ENCODE measurements around the gene CHD2. TPM values are rescaled to one million over a fixed set of nuclear protein-coding genes. Genes with fewer than 3 reads are reported as not detected.

The CHD2 gene
- polyA plus RNA-seq, 2 of the 4 experiments (the other 2 are of a cell fraction), result 29.5 to 68.2 TPM

GRCh38 chr15:93025625-93025982 lies 125.5 kb downstream of the CHD2 start:
- no peak overlapping the region for H3K27ac ChIP-seq
- FAIRE-seq, result no peak
- TF ChIP-seq HOXA7 (CRISPR knock-in tag; IDR thresholded peaks at IDR 0.05), result no peak
- no peak for TF ChIP-seq NR3C1 (IDR thresholded peaks at IDR 0.05)
- TF ChIP-seq HOXB13 (CRISPR knock-in tag; IDR thresholded peaks at IDR 0.05; ENCODE audit: low read depth), result no peak
- no peak for TF ChIP-seq NFE2L2 (conservative IDR thresholded peaks at IDR 0.05; ENCODE audit: low read length)
- no peak for TF ChIP-seq TFCP2L1 (CRISPR knock-in tag; IDR thresholded peaks at IDR 0.05)
- no peak for TF ChIP-seq RARB (CRISPR knock-in tag; IDR thresholded peaks at IDR 0.05)
- no peak for TF ChIP-seq KDM5A (IDR thresholded peaks at IDR 0.05)
- no peak for TF ChIP-seq MAFK (IDR thresholded peaks at IDR 0.05; ENCODE audit: partially characterized antibody)
- TF ChIP-seq CTCF (IDR thresholded peaks at IDR 0.05), result no peak
- no peak for TF ChIP-seq POLR2AphosphoS2 (conservative IDR thresholded peaks at IDR 0.05; ENCODE audit: low read length)
- TF ChIP-seq MAZ (IDR thresholded peaks at IDR 0.05; ENCODE audit: borderline replicate concordance, low read depth, low read length), result no peak
- no peak for DNase-seq (ENCODE audit: low read depth in 1 of 2, low spot score in 1 of 2)
- ChIA-PET CTCF (interaction anchor here (1.0 to 3.1 kb wide), 3 partner anchors 10 to 1094 kb away, joined by 3 to 23 read pairs (median 4); no protein-coding TSS in a partner anchor), POLR2A (interaction anchor here (0.7 kb wide), 1 partner anchor 46 kb away, joined by 3 read pairs; no protein-coding TSS in a partner anchor)
- no peak for ATAC-seq
- peaks cover 24% of the 10 kb centered on the region; the same call in 2 of the 3 replicates for H3K4me1 ChIP-seq
- WGBS (ENCODE audit: missing lambda C conversion rate), result 91% methylated on average over 1 of the region's 1 CpG
- H3K4me3 ChIP-seq, result no peak overlapping the region
- no peaks in the 10 kb centered on the region for H3K9me3 ChIP-seq
- H3K4me2 ChIP-seq, result no peak overlapping the region

GRCh38 chr15:93026380-93026817 lies 126.3 kb downstream of the CHD2 start:
- no peak for ATAC-seq
- 96% methylated on average over 9 of the region's 9 CpGs for WGBS (ENCODE audit: missing lambda C conversion rate)
- Histone ChIP-seq H3K4me2 (no peak overlapping the region), H3K4me1 (peaks cover 24% of the 10 kb centered on the region; the same call in 2 of the 3 replicates), H3K27ac (no peak overlapping the region), H3K9me3 (no peaks in the 10 kb centered on the region), H3K4me3 (no peak overlapping the region)
- ChIA-PET POLR2A (no interaction called here), CTCF (interaction anchor here (1.3 to 3.1 kb wide), 2 partner anchors 10 to 1094 kb away, joined by 4 to 23 read pairs; no protein-coding TSS in a partner anchor)
- DNase-seq (ENCODE audit: low read depth in 1 of 2, low spot score in 1 of 2), result no peak
- TF ChIP-seq BHLHE40 (IDR thresholded peaks at IDR 0.05; ENCODE audit: low read depth, low read length) (no peak), HES2 (IDR thresholded peaks at IDR 0.05) (no peak), ESRRA (IDR thresholded peaks at IDR 0.05; ENCODE audit: borderline replicate concordance, low read length) (no peak), MAFK (IDR thresholded peaks at IDR 0.05; ENCODE audit: partially characterized antibody) (no peak), POLR2AphosphoS2 (conservative IDR thresholded peaks at IDR 0.05; ENCODE audit: low read length) (no peak), NFE2L2 (conservative IDR thresholded peaks at IDR 0.05; ENCODE audit: low read length) (no peak), GATA3 (IDR thresholded peaks at IDR 0.05; ENCODE audit: borderline replicate concordance) (no peak)
- FAIRE-seq, result no peak

- ChIA-PET CTCF (interaction anchor here (1.3 to 11.4 kb wide), 7 partner anchors 9 to 1297 kb away, joined by 3 to 121 read pairs (median 34); no protein-coding TSS in a partner anchor), POLR2A (no interaction called here)
- FAIRE-seq (no peak), ATAC-seq (no peak), DNase-seq (ENCODE audit: low read depth in 1 of 2, low spot score in 1 of 2) (no peak)
- peaks cover 24% of the 10 kb centered on the region; the same call in 2 of the 3 replicates for H3K4me1 ChIP-seq
- 87% methylated on average over 10 of the region's 10 CpGs for WGBS (ENCODE audit: missing lambda C conversion rate)
- no peak overlapping the region for H3K4me3 ChIP-seq
- H3K27ac ChIP-seq, result no peak overlapping the region
- no peaks in the 10 kb centered on the region for H3K9me3 ChIP-seq
- no peak overlapping the region for H3K4me2 ChIP-seq
- TF ChIP-seq PBX3 (IDR thresholded peaks at IDR 0.05) (no peak), BHLHE40 (IDR thresholded peaks at IDR 0.05; ENCODE audit: low read depth, low read length) (no peak), ELK1 (IDR thresholded peaks at IDR 0.05; ENCODE audit: low read depth, low read length) (no peak), CBX2 (IDR thresholded peaks at IDR 0.05; ENCODE audit: borderline replicate concordance, low read depth) (no peak), CHD2 (IDR thresholded peaks at IDR 0.05; ENCODE audit: low read length, partially characterized antibody) (no peak), HMGXB4 (CRISPR knock-in tag; IDR thresholded peaks at IDR 0.05; ENCODE audit: borderline replicate concordance) (no peak), RAD21 (conservative IDR thresholded peaks at IDR 0.05 in 1 of 2, IDR thresholded peaks at IDR 0.05 in 1 of 2) (no peak)
These were observed 127.3 kb downstream of the CHD2 start for GRCh38 chr15:93027413-93027812.

All from A549 (cell line).